Caki2 (cell line): ENCODE measurements around the gene COX10. TPM values are rescaled to one million over a fixed set of nuclear protein-coding genes. Genes with fewer than 3 reads are reported as not detected.

Experiments used
- DNase-seq: peaks from one replicate; pipeline ENCODE4 v3.0.0-alpha.2; 2015; ENCODE audit warnings: low read depth
- in situ Hi-C: cut with HindIII; loops from 2 replicates; pipeline ENCODE4 v1.10.0; 2016; ENCODE audit warnings: low sequenced_read_pairs, low pct_unique_long_range_greater_than_20kb, mixed read lengths
- total RNA-seq: library from RNA; depleted of rRNA; stranded (reverse); fragments of >200 nt; shearing (Covaris generic); gene quantifications from 2 replicates; pipeline ENCODE4 v1.2.3, GENCODE V29; 2014; ENCODE audit warnings: low replicate concordance

Gene COX10
- total RNA-seq, 1 experiment from 2014 or later = 11.8 TPM

GRCh38 chr17:14104734-14105133, 35.4 kb downstream of the COX10 start:
- in situ Hi-C loops = no loop called here
- no peak for DNase-seq

- in situ Hi-C loops = no loop called here
- DNase-seq = no peak
Measured at GRCh38 chr17:14107889-14108288, 38.6 kb downstream of the COX10 start.

GRCh38 chr17:14112407-14112806, 43.1 kb downstream of the COX10 start:
- DNase-seq = no peak
- in situ Hi-C loops = no loop called here

GRCh38 chr17:14113137-14113536, 43.8 kb downstream of the COX10 start:
- in situ Hi-C loops = no loop called here
- DNase-seq = no peak

GRCh38 chr17:14116263-14117024, 47.1 kb downstream of the COX10 start:
- in situ Hi-C loops = no loop called here
- no peak for DNase-seq

GRCh38 chr17:14118951-14119350, 49.6 kb downstream of the COX10 start:
- in situ Hi-C loops = no loop called here

GRCh38 chr17:14119546-14119945, 50.2 kb downstream of the COX10 start:
- in situ Hi-C loops = no loop called here
- no peak for DNase-seq

More at GRCh38 chr17:14118951-14119350, 49.6 kb downstream of the COX10 start:
- DNase-seq = no peak

GRCh38 chr17:14121952-14122351, 52.6 kb downstream of the COX10 start:
- DNase-seq = no peak
- in situ Hi-C loops = no loop called here

GRCh38 chr17:14123619-14124278, 54.4 kb downstream of the COX10 start:
- DNase-seq = no peak
- in situ Hi-C loops = no loop called here

GRCh38 chr17:14124854-14125253, 55.5 kb downstream of the COX10 start:
- in situ Hi-C loops = no loop called here
- DNase-seq = no peak

- in situ Hi-C loops = no loop called here
Measured at GRCh38 chr17:14125518-14126137, 56.3 kb downstream of the COX10 start.

GRCh38 chr17:14133104-14133503, 63.8 kb downstream of the COX10 start:
- no peak for DNase-seq
- in situ Hi-C loops = no loop called here

More at GRCh38 chr17:14125518-14126137, 56.3 kb downstream of the COX10 start:
- DNase-seq = no peak

GRCh38 chr17:14134456-14134855, 65.2 kb downstream of the COX10 start:
- DNase-seq = no peak
- in situ Hi-C loops = no loop called here

GRCh38 chr17:14135906-14136590, 66.7 kb downstream of the COX10 start:
- in situ Hi-C loops = no loop called here

GRCh38 chr17:14138649-14139048, 69.3 kb downstream of the COX10 start:
- in situ Hi-C loops = no loop called here
- DNase-seq = no peak

More at GRCh38 chr17:14135906-14136590, 66.7 kb downstream of the COX10 start:
- no peak for DNase-seq

- in situ Hi-C loops = no loop called here
Measured at GRCh38 chr17:14143688-14144087, 74.4 kb downstream of the COX10 start.

GRCh38 chr17:14144508-14144907, 75.2 kb downstream of the COX10 start:
- in situ Hi-C loops = no loop called here
- DNase-seq = no peak

More at GRCh38 chr17:14143688-14144087, 74.4 kb downstream of the COX10 start:
- DNase-seq = no peak

GRCh38 chr17:14149751-14150150, 80.4 kb downstream of the COX10 start:
- in situ Hi-C loops = no loop called here
- DNase-seq = no peak

- no peak for DNase-seq
Measured at GRCh38 chr17:14150619-14151018, 81.3 kb downstream of the COX10 start.

More at GRCh38 chr17:14150619-14151018, 81.3 kb downstream of the COX10 start:
- in situ Hi-C loops = no loop called here
